ENCODE results near the gene TRIM47.

Gene TRIM47

DNA sequence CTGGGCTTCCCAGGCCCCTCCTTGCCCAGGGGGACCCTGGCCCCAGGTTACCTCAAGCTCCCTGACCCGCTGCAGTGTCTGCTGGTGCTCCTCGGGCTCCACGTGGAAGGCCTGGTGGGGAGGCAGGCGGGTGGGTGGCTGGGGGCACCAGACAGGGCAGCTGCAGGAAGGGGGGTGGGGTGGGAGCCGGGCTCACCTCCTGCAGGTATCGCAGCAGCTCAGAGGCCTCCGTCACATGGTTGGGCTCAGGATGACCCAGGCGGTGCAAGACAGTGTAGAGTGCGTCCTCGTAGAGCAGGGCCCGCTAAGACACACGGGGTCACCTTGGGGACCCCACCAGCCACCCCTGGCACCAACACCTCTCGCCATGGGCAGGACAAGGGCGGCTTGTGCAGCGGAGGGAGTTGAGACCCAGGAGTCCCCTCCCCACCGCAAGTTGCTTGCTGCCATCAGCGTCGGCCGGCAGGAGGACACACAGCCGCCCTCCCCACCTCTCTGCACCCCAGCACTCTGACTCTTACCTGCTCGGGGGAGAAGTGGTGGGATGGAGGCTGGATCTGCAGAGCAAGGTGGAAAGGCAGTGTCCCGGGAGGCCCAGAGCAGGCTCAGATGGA is 35.3 kb downstream of the TRIM47 start:
- peaks cover 17% of the 10 kb centered on the region for H3K36me3 ChIP-seq (ENCODE audit: control insufficient read depth, insufficient read depth, low read length)
- H3K27ac ChIP-seq (ENCODE audit: low read depth, low read length) = no peak overlapping the region
- H3K27me3 ChIP-seq (ENCODE audit: control insufficient read depth, insufficient read depth, low read length) = no peaks in the 10 kb centered on the region
- no peak overlapping the region for H3K9ac ChIP-seq (ENCODE audit: low read length)
- peak overlapping the region; percentile 49 for H3K4me3 ChIP-seq (ENCODE audit: low read length)
- H3K4me1 ChIP-seq (ENCODE audit: control insufficient read depth, insufficient read depth, low read length) = peaks cover 7% of the 10 kb centered on the region

- no peak overlapping the region for H3K4me3 ChIP-seq (ENCODE audit: low read length)
- H3K4me1 ChIP-seq (ENCODE audit: control insufficient read depth, insufficient read depth, low read length) = peaks cover 7% of the 10 kb centered on the region
- no peak overlapping the region for H3K9ac ChIP-seq (ENCODE audit: low read length)
- peaks cover 13% of the 10 kb centered on the region for H3K36me3 ChIP-seq (ENCODE audit: control insufficient read depth, insufficient read depth, low read length)
- no peaks in the 10 kb centered on the region for H3K27me3 ChIP-seq (ENCODE audit: control insufficient read depth, insufficient read depth, low read length)
- no peak overlapping the region for H3K27ac ChIP-seq (ENCODE audit: low read depth, low read length)
Measured at GRCh38 chr17:75842411-75842810, 36.0 kb downstream of the TRIM47 start.

DNA sequence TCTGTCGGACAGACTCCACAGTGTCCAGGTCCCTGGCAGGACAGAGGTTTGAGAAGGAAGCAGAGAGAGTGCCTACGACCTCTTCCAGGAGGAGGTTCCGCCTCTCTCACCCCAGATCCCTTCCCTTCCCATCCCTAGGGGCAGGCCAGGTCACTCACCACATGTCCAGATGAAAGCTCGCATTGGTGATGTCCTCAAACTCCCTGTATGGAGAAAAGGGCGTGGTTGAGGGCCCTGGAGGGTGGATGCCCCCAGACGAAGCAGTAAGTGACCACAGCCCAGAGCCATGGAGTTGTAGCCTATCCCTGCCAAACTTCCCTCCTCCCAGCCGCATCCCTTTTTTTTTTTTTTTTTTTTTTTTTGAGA is 37.6 kb downstream of the TRIM47 start:
- no peaks in the 10 kb centered on the region for H3K27me3 ChIP-seq (ENCODE audit: control insufficient read depth, insufficient read depth, low read length)
- H3K4me3 ChIP-seq (ENCODE audit: low read length) = no peak overlapping the region
- peaks cover 3% of the 10 kb centered on the region for H3K36me3 ChIP-seq (ENCODE audit: control insufficient read depth, insufficient read depth, low read length)
- H3K4me1 ChIP-seq (ENCODE audit: control insufficient read depth, insufficient read depth, low read length) = peaks cover 7% of the 10 kb centered on the region
- H3K27ac ChIP-seq (ENCODE audit: low read depth, low read length) = no peak overlapping the region
- no peak overlapping the region for H3K9ac ChIP-seq (ENCODE audit: low read length)

DNA sequence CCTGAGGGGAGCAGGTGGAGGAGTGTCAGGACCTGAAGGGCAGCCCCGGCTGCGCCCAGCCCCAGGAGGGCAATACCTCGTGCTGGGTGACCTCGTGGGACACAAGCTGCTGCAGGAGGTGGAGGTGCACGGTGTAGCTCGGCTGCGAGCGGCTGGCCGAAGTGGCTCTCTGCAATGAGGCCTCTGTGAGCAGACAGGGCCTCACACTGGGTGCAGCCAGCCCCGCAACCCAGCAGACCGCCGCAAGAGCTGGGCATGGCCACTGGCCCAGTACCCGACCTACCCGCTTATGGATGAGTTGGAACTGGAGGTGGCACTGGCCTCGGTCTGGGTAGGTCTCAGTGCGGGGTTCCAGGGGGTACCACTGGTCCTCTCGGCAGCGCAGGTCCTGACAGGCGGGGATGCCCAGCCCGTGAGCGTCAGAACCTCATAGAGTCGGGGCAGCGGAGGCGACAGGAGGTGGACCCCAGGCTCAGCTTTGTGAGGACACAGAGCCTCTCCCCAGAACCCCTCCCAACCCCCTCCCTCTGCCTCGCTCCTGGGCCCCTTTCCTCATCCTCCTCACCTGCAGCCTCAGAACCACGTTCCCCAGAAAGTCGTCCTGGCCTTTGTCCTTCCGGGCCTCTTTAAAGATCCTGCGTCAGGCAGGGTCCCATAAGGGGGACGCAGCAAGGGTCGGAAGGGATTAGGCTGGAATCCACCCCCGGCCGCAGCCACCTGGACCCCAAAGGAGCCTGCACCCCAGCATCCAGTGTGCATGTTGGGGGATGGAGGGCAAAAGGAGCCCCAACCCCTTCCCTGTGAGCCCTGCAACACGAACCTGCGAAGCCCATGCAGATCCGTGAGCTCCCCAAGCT is 38.2 kb downstream of the TRIM47 start:
- Histone ChIP-seq H3K4me1 (ENCODE audit: control insufficient read depth, insufficient read depth, low read length) (peaks cover 4% of the 10 kb centered on the region), H3K9ac (ENCODE audit: low read length) (no peak overlapping the region), H3K36me3 (ENCODE audit: control insufficient read depth, insufficient read depth, low read length) (peaks cover 3% of the 10 kb centered on the region), H3K27me3 (ENCODE audit: control insufficient read depth, insufficient read depth, low read length) (no peaks in the 10 kb centered on the region), H3K4me3 (ENCODE audit: low read length) (no peak overlapping the region), H3K27ac (ENCODE audit: low read depth, low read length) (no peak overlapping the region)

DNA sequence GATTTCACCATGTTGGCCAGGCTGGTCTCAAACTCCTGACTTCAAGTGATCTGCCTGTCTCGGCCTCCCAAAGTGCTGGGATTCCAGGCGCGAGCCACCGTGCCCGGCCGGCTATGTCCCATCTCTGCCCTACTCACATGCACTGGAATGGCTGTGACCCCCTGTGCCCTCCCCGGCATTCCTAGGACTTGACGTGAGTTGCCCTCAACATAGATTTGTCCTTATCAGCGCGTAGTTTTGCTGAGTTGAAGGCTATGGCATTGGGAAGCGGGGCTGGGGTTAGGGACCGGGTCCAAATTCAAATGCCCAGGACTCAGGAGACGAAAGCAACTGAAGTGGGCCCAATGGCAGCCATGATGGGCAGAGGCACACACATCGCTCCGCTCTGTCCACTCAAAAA is 40.0 kb downstream of the TRIM47 start:
- Histone ChIP-seq H3K27me3 (ENCODE audit: control insufficient read depth, insufficient read depth, low read length) (no peaks in the 10 kb centered on the region), H3K36me3 (ENCODE audit: control insufficient read depth, insufficient read depth, low read length) (peaks cover 9% of the 10 kb centered on the region), H3K9ac (ENCODE audit: low read length) (no peak overlapping the region), H3K4me1 (ENCODE audit: control insufficient read depth, insufficient read depth, low read length) (no peaks in the 10 kb centered on the region), H3K27ac (ENCODE audit: low read depth, low read length) (no peak overlapping the region), H3K4me3 (ENCODE audit: low read length) (no peak overlapping the region)

- Histone ChIP-seq H3K27ac (ENCODE audit: low read depth, low read length) (no peak overlapping the region), H3K4me3 (ENCODE audit: low read length) (no peak overlapping the region), H3K4me1 (ENCODE audit: control insufficient read depth, insufficient read depth, low read length) (no peaks in the 10 kb centered on the region), H3K9ac (ENCODE audit: low read length) (no peak overlapping the region), H3K36me3 (ENCODE audit: control insufficient read depth, insufficient read depth, low read length) (peaks cover 9% of the 10 kb centered on the region), H3K27me3 (ENCODE audit: control insufficient read depth, insufficient read depth, low read length) (no peaks in the 10 kb centered on the region)
Measured at GRCh38 chr17:75837899-75838298, 40.5 kb downstream of the TRIM47 start.

DNA sequence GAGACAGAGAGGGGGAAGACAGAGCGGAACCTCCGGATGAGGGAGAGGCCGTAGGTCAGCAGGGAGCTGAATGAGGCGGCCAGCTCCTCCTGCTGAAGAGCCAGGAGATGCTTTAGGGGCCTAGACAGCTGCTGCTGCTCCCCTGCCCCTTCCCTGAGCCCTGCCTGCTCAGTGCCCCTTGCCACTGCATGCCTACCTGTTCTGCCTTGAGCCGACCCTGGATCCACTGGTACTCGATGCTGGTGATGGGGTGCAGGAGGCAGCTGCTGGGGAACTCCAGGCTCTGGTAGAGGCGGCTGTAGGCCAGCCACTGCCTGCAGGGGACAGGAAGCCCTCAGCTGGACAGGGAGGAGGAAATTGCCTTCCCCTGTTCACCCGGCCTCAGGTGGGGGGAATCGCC is 41.8 kb downstream of the TRIM47 start:
- Histone ChIP-seq H3K36me3 (ENCODE audit: control insufficient read depth, insufficient read depth, low read length) (peaks cover 9% of the 10 kb centered on the region), H3K4me1 (ENCODE audit: control insufficient read depth, insufficient read depth, low read length) (no peaks in the 10 kb centered on the region), H3K27me3 (ENCODE audit: control insufficient read depth, insufficient read depth, low read length) (no peaks in the 10 kb centered on the region), H3K4me3 (ENCODE audit: low read length) (no peak overlapping the region), H3K27ac (ENCODE audit: low read depth, low read length) (no peak overlapping the region), H3K9ac (ENCODE audit: low read length) (no peak overlapping the region)

DNA sequence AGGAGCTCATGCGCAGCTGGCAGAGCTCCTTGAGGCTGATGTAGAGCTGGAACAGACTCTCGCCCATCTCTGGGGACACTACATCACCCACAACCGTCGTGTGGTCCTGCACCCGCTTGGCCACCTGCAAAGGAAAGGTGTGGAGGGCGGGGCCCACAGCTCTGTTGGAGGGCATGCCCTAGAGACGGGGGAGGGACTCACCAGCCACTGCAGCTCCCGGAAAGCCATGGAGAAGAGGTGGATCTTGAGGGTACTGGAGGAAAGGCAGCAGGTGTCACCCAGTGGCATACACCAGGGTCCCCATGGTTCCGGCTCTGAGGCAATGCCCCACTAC is 42.8 kb downstream of the TRIM47 start:
- no peaks in the 10 kb centered on the region for H3K27me3 ChIP-seq (ENCODE audit: control insufficient read depth, insufficient read depth, low read length)
- H3K4me3 ChIP-seq (ENCODE audit: low read length) = no peak overlapping the region
- H3K9ac ChIP-seq (ENCODE audit: low read length) = no peak overlapping the region
- no peaks in the 10 kb centered on the region for H3K4me1 ChIP-seq (ENCODE audit: control insufficient read depth, insufficient read depth, low read length)
- no peak overlapping the region for H3K27ac ChIP-seq (ENCODE audit: low read depth, low read length)
- H3K36me3 ChIP-seq (ENCODE audit: control insufficient read depth, insufficient read depth, low read length) = peaks cover 9% of the 10 kb centered on the region

- peak overlapping the region; percentile 28 for H3K27ac ChIP-seq (ENCODE audit: low read depth, low read length)
- no peak overlapping the region for H3K4me3 ChIP-seq (ENCODE audit: low read length)
- H3K27me3 ChIP-seq (ENCODE audit: control insufficient read depth, insufficient read depth, low read length) = no peaks in the 10 kb centered on the region
- H3K36me3 ChIP-seq (ENCODE audit: control insufficient read depth, insufficient read depth, low read length) = peaks cover 9% of the 10 kb centered on the region
- H3K9ac ChIP-seq (ENCODE audit: low read length) = no peak overlapping the region
- no peaks in the 10 kb centered on the region for H3K4me1 ChIP-seq (ENCODE audit: control insufficient read depth, insufficient read depth, low read length)
Measured at GRCh38 chr17:75834928-75835653, 43.3 kb downstream of the TRIM47 start.

DNA sequence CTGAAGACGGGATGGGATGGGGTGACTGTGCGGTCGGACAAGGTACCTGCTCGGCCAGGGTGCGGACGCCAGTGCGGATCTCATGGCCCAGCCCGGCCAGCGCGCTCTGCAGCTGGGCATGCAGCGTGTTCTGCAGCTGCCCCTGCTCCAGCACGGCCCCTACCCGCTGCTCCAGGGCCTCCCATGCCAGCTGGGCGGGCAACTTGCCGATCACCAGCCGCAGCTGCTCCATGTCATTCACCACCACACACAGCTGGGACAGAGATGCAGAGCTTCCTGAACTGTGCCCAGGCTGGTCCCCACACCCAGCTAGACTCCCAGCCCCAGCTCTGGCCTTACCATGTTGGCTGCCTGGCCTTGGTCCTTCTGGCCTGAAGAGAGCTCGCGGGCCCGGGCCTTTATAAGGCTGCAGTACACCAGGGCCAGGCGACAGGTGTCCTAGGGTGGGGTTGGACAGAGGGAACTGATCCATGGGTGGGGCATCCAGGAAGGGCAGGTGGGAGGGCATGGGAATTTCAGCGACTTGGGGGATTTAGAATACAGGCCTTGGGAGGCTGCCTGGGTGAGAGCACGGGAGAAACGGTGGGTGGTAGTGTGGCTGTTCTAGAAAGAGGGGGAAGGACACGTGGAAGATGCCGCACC is 44.0 kb downstream of the TRIM47 start:
- Histone ChIP-seq H3K9ac (ENCODE audit: low read length) (no peak overlapping the region), H3K4me3 (ENCODE audit: low read length) (no peak overlapping the region), H3K27me3 (ENCODE audit: control insufficient read depth, insufficient read depth, low read length) (no peaks in the 10 kb centered on the region), H3K4me1 (ENCODE audit: control insufficient read depth, insufficient read depth, low read length) (no peaks in the 10 kb centered on the region), H3K36me3 (ENCODE audit: control insufficient read depth, insufficient read depth, low read length) (peaks cover 9% of the 10 kb centered on the region), H3K27ac (ENCODE audit: low read depth, low read length) (no peak overlapping the region)

DNA sequence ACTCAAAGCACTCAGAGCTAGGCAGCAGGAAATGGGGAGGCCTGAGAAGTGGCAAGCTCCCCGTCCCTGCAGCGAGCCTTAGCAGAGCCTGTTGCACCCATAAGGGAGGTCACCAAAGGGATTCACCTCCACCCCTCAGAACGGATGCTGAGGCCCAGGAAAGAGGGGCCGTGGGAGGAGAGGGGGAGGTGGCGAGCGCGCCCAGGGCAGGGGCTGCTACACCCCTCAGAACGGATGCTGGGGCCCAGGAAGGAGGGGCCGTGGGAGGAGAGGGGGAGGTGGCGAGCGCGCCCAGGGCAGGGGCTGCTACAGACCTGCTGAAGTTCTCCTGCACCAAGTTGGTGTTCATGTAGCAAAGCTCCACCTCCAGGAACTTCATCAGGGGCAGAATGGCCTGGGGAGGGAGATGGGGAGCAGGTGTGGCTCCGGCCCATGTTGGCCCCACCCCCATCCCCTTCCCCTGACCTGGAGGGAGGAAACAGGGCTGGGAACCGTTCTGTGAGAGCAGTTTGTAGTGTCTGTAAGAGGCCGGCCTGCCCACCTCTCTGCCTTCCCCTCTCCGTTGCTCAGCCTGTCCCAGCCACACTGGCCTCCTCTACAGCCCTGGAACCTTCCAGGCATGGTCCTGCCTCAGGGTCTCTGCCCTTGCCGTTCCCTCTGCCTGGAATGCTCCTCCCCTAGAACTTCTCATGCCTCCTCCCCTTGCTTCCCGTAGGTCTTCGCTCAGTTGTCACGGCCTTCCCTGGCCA is 45.6 kb downstream of the TRIM47 start:
- H3K36me3 ChIP-seq (ENCODE audit: control insufficient read depth, insufficient read depth, low read length) = peaks cover 8% of the 10 kb centered on the region
- H3K27me3 ChIP-seq (ENCODE audit: control insufficient read depth, insufficient read depth, low read length) = no peaks in the 10 kb centered on the region
- no peak overlapping the region for H3K9ac ChIP-seq (ENCODE audit: low read length)
- H3K4me1 ChIP-seq (ENCODE audit: control insufficient read depth, insufficient read depth, low read length) = peaks cover 5% of the 10 kb centered on the region
- H3K4me3 ChIP-seq (ENCODE audit: low read length) = no peak overlapping the region
- H3K27ac ChIP-seq (ENCODE audit: low read depth, low read length) = peak overlapping the region; percentile 75

DNA sequence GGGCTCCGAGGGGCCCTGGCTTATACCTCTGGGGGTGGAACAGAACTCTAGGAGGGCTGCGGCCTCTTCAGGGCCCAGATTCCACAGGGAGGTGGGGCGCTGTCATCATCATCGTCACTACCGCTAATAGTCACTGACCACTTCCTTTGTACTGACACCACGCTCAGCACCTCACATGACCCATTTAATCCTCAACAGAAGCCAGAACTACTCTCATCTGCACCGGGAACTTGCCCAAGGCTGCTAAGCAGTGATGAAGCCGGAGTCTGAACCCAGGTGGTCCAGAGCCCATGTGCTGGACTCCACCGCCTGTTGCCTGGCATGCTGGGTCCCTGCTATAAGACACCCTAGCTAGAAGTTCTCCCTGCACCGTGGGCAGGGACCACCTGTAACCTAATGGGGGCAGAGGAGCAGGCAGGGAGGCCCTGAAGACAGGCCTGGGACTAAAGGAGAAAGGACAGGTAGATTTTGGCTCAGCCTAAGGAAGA is 46.2 kb downstream of the TRIM47 start:
- no peaks in the 10 kb centered on the region for H3K27me3 ChIP-seq (ENCODE audit: control insufficient read depth, insufficient read depth, low read length)
- H3K4me1 ChIP-seq (ENCODE audit: control insufficient read depth, insufficient read depth, low read length) = peaks cover 5% of the 10 kb centered on the region
- no peak overlapping the region for H3K9ac ChIP-seq (ENCODE audit: low read length)
- peak overlapping the region; percentile 75 for H3K27ac ChIP-seq (ENCODE audit: low read depth, low read length)
- H3K4me3 ChIP-seq (ENCODE audit: low read length) = no peak overlapping the region
- H3K36me3 ChIP-seq (ENCODE audit: control insufficient read depth, insufficient read depth, low read length) = peaks cover 6% of the 10 kb centered on the region

All from rectal smooth muscle tissue (tissue), 1 donor.